HG03103 (cell line): Measurements from ENCODE around the gene PIP5K1C.

Experiments
- ATAC-seq: cut with Tn5 transposase; IDR thresholded peaks from one replicate; pipeline ENCODE4 v1.9.1; 2021; ENCODE audit warnings: low read depth; ENCODE audit not compliant: unreplicated experiment

The PIP5K1C gene

GRCh38 chr19:3721887-3722442, 21.7 kb upstream of the PIP5K1C start:
- ATAC-seq, result no peak

- ATAC-seq, result no peak
Measured at GRCh38 chr19:3721131-3721886, 21.0 kb upstream of the PIP5K1C start.

- no peak for ATAC-seq
Measured at GRCh38 chr19:3720349-3720917, 20.2 kb upstream of the PIP5K1C start.

GRCh38 chr19:3719868-3720267, 19.6 kb upstream of the PIP5K1C start:
- ATAC-seq, result no peak

GRCh38 chr19:3716147-3716668, 15.9 kb upstream of the PIP5K1C start:
- no peak for ATAC-seq

- ATAC-seq, result no peak
Measured at GRCh38 chr19:3712663-3713611, 12.7 kb upstream of the PIP5K1C start.

- ATAC-seq, result no peak
Measured at GRCh38 chr19:3710265-3710812, 10.1 kb upstream of the PIP5K1C start.

GRCh38 chr19:3708207-3708931, 8.1 kb upstream of the PIP5K1C start, which contains the start of gene TJP3:
TJP3 (plus strand) TSS chr19:3708384; CDS start chr19:3728433, 20,049 bp downstream.
- no peak for ATAC-seq

- no peak for ATAC-seq
Measured at GRCh38 chr19:3707868-3708206, 7.6 kb upstream of the PIP5K1C start.

GRCh38 chr19:3701200-3701599, 932 bp upstream of the PIP5K1C start:
- no peak for ATAC-seq

GRCh38 chr19:3699741-3700241, 477 bp downstream of the PIP5K1C start:
- ATAC-seq, result no peak

- no peak for ATAC-seq
Measured at GRCh38 chr19:3698974-3699740, 1.1 kb downstream of the PIP5K1C start.

GRCh38 chr19:3698386-3698950, 1.8 kb downstream of the PIP5K1C start:
- no peak for ATAC-seq

GRCh38 chr19:3697671-3698385, 2.4 kb downstream of the PIP5K1C start:
- ATAC-seq, result no peak

- no peak for ATAC-seq
Measured at GRCh38 chr19:3697094-3697493, 3.2 kb downstream of the PIP5K1C start.

- ATAC-seq, result no peak
Measured at GRCh38 chr19:3696660-3696995, 3.6 kb downstream of the PIP5K1C start.

- no peak for ATAC-seq
Measured at GRCh38 chr19:3695986-3696659, 4.1 kb downstream of the PIP5K1C start.
